K562 (cell line): ENCODE measurements around the gene DEFB116. TPM values are rescaled to one million over a fixed set of nuclear protein-coding genes. Genes with fewer than 3 reads are reported as not detected.
"Not testable (repeated sequence)": the region's sequence is repeated elsewhere in the genome, so short reads cannot be mapped to it uniquely, and the experiment has no call there.

Source experiments
- ATAC-seq: fragments of 200-7000 bp; cut with Tn5 transposase; 3 replicates; pipeline ENCODE4 v1.9.1; 2020; ENCODE audit warnings: moderate library complexity
- BruUV-seq: library from RNA; stranded (reverse); fragments of 400-500 nt; replicated peaks from 2 replicates; lab custom pipeline; 2021; lab: Mats Ljungman, UMichigan
- CTCF ChIA-PET: fragments of 300-600 bp; formaldehyde crosslinking; extraction: SDS; loops from one replicate; lab custom pipeline; 2021; ENCODE audit warnings: low intra/inter-chr PET ratio; lab: Yijun Ruan, JAX
- POLR2A ChIA-PET: fragments of 300-600, 350-650 bp; sonication (Branson Sonifier 250); formaldehyde crosslinking; extraction: SDS; loops from one replicate; lab custom pipeline; 2021; ENCODE audit warnings: antibody characterized with exemption, inconsistent platforms; lab: Yijun Ruan, JAX
- DNase-seq, 4 experiments: peaks; one replicate each; pipeline versions ENCODE4 v3.0.0 to v3.0.0-alpha.2; 2011 to 2018; ENCODE audit warnings: low spot score in 3 of 4, mixed read lengths in 3 of 4; ENCODE audit errors: extremely low read depth in 1 of 4
- FAIRE-seq: peaks from 2 replicates; lab custom pipeline; 2011; peaks lifted over from hg19 to GRCh38; lab: Jason Lieb, UNC
- H2AFZ ChIP-seq: 2 replicates; pipeline ENCODE4 v1.6.0; 2011; ENCODE audit warnings: low read depth, low read length, control low read depth, inconsistent platforms
- H3K27ac ChIP-seq: fragments of 200-600 bp; 3 replicates; pipeline ENCODE4 v1.8.0; 2011; ENCODE audit warnings: low read depth, mild to moderate bottlenecking, control low read depth, inconsistent platforms, low read length, moderate library complexity, mixed read lengths; ENCODE audit errors: extremely low read depth
- H3K27me3 ChIP-seq, 2 experiments: fragments of 300-600 bp in 1 of 2; 2 replicates in 1 of 2; 3 replicates in 1 of 2; pipeline versions ENCODE4 v1.6.0 to v1.8.0; 2011; ENCODE audit warnings: inconsistent platforms in 2 of 2, low read length in 2 of 2, mild to moderate bottlenecking in 1 of 2, mixed read lengths in 1 of 2, moderate library complexity in 1 of 2; ENCODE audit not compliant: control insufficient read depth in 2 of 2, insufficient read depth in 2 of 2
- H3K36me3 ChIP-seq: fragments of 300-600 bp; 3 replicates; pipeline ENCODE4 v1.8.0; 2011; ENCODE audit warnings: mild to moderate bottlenecking, low read length, inconsistent platforms; ENCODE audit not compliant: control insufficient read depth, insufficient read depth
- H3K4me1 ChIP-seq, 2 experiments: fragments of 200-600 bp in 1 of 2; replicated peaks in 1 of 2; 2 replicates in 1 of 2; 3 replicates in 1 of 2; pipeline versions ENCODE4 v1.5.1 to v1.8.0; 2011; ENCODE audit warnings: inconsistent platforms in 2 of 2, low read length in 2 of 2, mild to moderate bottlenecking in 1 of 2, mixed read lengths in 1 of 2, moderate library complexity in 1 of 2; ENCODE audit not compliant: control insufficient read depth in 2 of 2, insufficient read depth in 2 of 2
- H3K4me2 ChIP-seq: 2 replicates; pipeline ENCODE4 v1.6.1; 2011; ENCODE audit warnings: low read length, control low read depth, inconsistent platforms, mixed read lengths; ENCODE audit not compliant: insufficient read depth
- H3K4me3 ChIP-seq: fragments of 200-600 bp; sonication (generic), shearing (Covaris generic); 2 replicates; pipeline ENCODE4 v1.5.1; 2016; ENCODE audit warnings: control low read depth, inconsistent platforms
- H3K79me2 ChIP-seq: fragments of 200-600 bp; 3 replicates; pipeline ENCODE4 v1.8.0; 2011; ENCODE audit warnings: low read length, inconsistent platforms; ENCODE audit not compliant: control insufficient read depth, insufficient read depth
- H3K9ac ChIP-seq, 2 experiments: 2 replicates each; pipeline versions ENCODE4 v1.6.0 to v1.6.1; 2011; ENCODE audit warnings: low read depth in 2 of 2, low read length in 2 of 2, control low read depth in 1 of 2, inconsistent platforms in 1 of 2, mild to moderate bottlenecking in 1 of 2, mixed read lengths in 1 of 2; ENCODE audit not compliant: insufficient read depth in 1 of 2
- H3K9me1 ChIP-seq: one replicate; pipeline ENCODE4 v1.6.0; 2011; ENCODE audit warnings: inconsistent platforms, mild to moderate bottlenecking, low read length, moderate library complexity; ENCODE audit not compliant: control insufficient read depth, insufficient read depth
- H3K9me3 ChIP-seq: replicated peaks from 2 replicates; pipeline ENCODE4 v1.5.1; 2011; ENCODE audit warnings: low read depth, low read length, inconsistent platforms; ENCODE audit not compliant: control insufficient read depth, insufficient read depth
- H4K20me1 ChIP-seq: replicated peaks from 2 replicates; pipeline ENCODE4 v1.6.1; 2011; ENCODE audit warnings: low read length, inconsistent platforms, mixed read lengths; ENCODE audit not compliant: control insufficient read depth, insufficient read depth
- ATF1 ChIP-seq, 2 experiments: fragments of 450-650 bp in 1 of 2; IDR thresholded peaks; 2 replicates each; pipeline ENCODE4 v1.6.1; 2016; ENCODE audit warnings: missing compliant biosample characterization in 1 of 2, missing genetic modification characterization in 1 of 2
- BCLAF1 ChIP-seq, 2 experiments: fragments of 450-650 bp in 1 of 2; IDR thresholded peaks; 2 replicates each; pipeline ENCODE4 v1.6.1; 2011 to 2017; ENCODE audit warnings: low read depth in 2 of 2, antibody characterized with exemption in 1 of 2, borderline replicate concordance in 1 of 2, low read length in 1 of 2, mild to moderate bottlenecking in 1 of 2, mixed read lengths in 1 of 2; ENCODE audit not compliant: control insufficient read depth in 1 of 2
- ZBTB33 ChIP-seq: sonication (generic); formaldehyde crosslinking; IDR thresholded peaks from 2 replicates; pipeline ENCODE4 v1.8.1; 2023; ENCODE audit warnings: mild to moderate bottlenecking, missing genetic modification reagents
- WGBS: fragments of 100-300 bp; shearing (Covaris generic); methylation state at CpG from one replicate; pipeline ENCODE4 v1.1.6; 2016; ENCODE audit warnings: low coverage, mixed read lengths; ENCODE audit not compliant: insufficient coverage; ENCODE audit errors: missing lambda C conversion rate; 5-methylcytosine and 5-hydroxymethylcytosine counted together
- in situ Hi-C: fragments of 300-500 bp; cut with MboI; formaldehyde crosslinking; loops from 4 replicates; pipeline ENCODE4 v1.15.0; 2018; ENCODE audit warnings: inconsistent platforms, mixed read lengths
- intact Hi-C: fragments of 100-400 bp; cut with micrococcal nuclease; formaldehyde crosslinking; loops from 2 replicates; pipeline ENCODE4 v1.14.2; 2022
- polyA plus RNA-seq, 8 experiments: library from polyadenylated mRNA; depleted of rRNA in 4 of 8; stranded (reverse) in 5 of 8; unstranded in 3 of 8; fragments of >200 nt; fragmentation: Nextera tagmentation in 2 of 8; fragmentation: Illumina TruSeq in 1 of 8; extraction: Ambion mirVana in 2 of 8; extraction: Trizol in 1 of 8; gene quantifications; 2 replicates each; pipeline versions ENCODE4 v1.2.1 to v1.2.3, GENCODE V29; 2011 to 2014; ENCODE audit warnings: inconsistent platforms in 1 of 8, missing spikeins in 1 of 8
- total RNA-seq, 7 experiments: library from RNA; depleted of rRNA in 6 of 7; stranded (reverse); fragments of >200 nt in 6 of 7; fragmentation: Illumina TruSeq in 2 of 7; extraction: Trizol in 2 of 7; gene quantifications; 2 replicates each; pipeline versions ENCODE4 v1.2.1 to v1.2.3, GENCODE V29; 2011 to 2021; ENCODE audit warnings: low replicate concordance in 1 of 7

The DEFB116 gene
- total and polyA plus RNA-seq, 9 of the 15 experiments (the other 6 are each of a cell fraction or from before 2014, with no cell fraction given): not detected

- no peak for TF ChIP-seq ZBTB33
- no peak for TF ChIP-seq ATF1 (CRISPR knock-in tag; IDR thresholded peaks at IDR 0.05)
- TF ChIP-seq ATF1 (tag; IDR thresholded peaks at IDR 0.05): no peak
- TF ChIP-seq BCLAF1 (IDR thresholded peaks at IDR 0.05; ENCODE audit: borderline replicate concordance in 1 of 2, control insufficient read depth in 1 of 2, low read depth in 2 of 2, low read length in 1 of 2): no peak
Measured at GRCh38 chr20:31322504-31322903, 14.1 kb upstream of the DEFB116 start (continued).

GRCh38 chr20:31284964-31285363, 23.4 kb downstream of the DEFB116 start:
- intact Hi-C loops, H2AFZ ChIP-seq, in situ Hi-C loops, H3K27ac ChIP-seq, H3K9ac ChIP-seq, ATAC-seq, FAIRE-seq, H4K20me1 ChIP-seq, H3K4me2 ChIP-seq, CTCF ChIA-PET, DNase-seq, BruUV-seq, H3K9me1 ChIP-seq, H3K4me3 ChIP-seq, H3K79me2 ChIP-seq, H3K4me1 ChIP-seq, H3K36me3 ChIP-seq, H3K27me3 ChIP-seq, H3K9me3 ChIP-seq: not testable (repeated sequence)
- POLR2A ChIA-PET: interaction anchor here (1.2 kb wide), 1 partner anchor 8 kb away, joined by 3 read pairs; no protein-coding TSS in a partner anchor
- WGBS: 0% methylated on average over 7 of the region's 7 CpGs
